GDM1 (cell line): ENCODE measurements around the gene ANXA9.
A peak's percentile ranks its signal among the peaks of the same experiment; 100 is the strongest.

Source experiments
- DNase-seq: peaks from one replicate; lab custom pipeline; 2025; lab: John Stamatoyannopoulos, UW

ANXA9 gene

GRCh38 chr1:151005729-151006319, 23.7 kb downstream of the ANXA9 start:
- DNase-seq: no peak

- peak; percentile 78 for DNase-seq
These were observed 24.4 kb downstream of the ANXA9 start, which contains the start of gene MINDY1 for GRCh38 chr1:151006327-151007052. TSS of gene MINDY1 (minus strand) at chr1:151006902. CDS start at chr1:151002617, 4,285 bp downstream.

DNA sequence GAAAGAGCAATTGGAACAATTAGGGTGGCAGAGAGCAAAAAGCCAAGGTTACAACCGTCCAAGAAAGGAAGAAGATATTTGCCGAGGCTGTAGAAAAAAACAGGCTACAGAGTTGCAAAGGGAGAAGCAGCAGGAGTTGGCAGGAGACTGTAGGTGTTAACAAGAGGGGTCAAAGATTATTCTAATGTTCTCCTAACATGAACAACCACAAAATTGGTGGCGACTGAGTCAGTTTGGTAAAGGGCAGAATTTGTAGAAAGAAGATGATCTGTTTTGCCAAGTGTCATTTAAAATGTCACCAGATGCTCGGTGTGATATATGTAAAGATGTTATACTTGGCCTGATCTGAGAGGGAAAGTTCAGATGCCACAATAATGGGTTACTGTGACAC, 25.8 kb downstream of the ANXA9 start:
- no peak for DNase-seq

GRCh38 chr1:151008244-151009205, 26.4 kb downstream of the ANXA9 start, which contains the start of gene PRUNE1:
TSS of gene PRUNE1 (plus strand) at chr1:151008449. CDS start at chr1:151008633, 184 bp downstream.
- peak; percentile 91 for DNase-seq

- no peak for DNase-seq
These were observed 27.1 kb downstream of the ANXA9 start for GRCh38 chr1:151009206-151009587.

DNA sequence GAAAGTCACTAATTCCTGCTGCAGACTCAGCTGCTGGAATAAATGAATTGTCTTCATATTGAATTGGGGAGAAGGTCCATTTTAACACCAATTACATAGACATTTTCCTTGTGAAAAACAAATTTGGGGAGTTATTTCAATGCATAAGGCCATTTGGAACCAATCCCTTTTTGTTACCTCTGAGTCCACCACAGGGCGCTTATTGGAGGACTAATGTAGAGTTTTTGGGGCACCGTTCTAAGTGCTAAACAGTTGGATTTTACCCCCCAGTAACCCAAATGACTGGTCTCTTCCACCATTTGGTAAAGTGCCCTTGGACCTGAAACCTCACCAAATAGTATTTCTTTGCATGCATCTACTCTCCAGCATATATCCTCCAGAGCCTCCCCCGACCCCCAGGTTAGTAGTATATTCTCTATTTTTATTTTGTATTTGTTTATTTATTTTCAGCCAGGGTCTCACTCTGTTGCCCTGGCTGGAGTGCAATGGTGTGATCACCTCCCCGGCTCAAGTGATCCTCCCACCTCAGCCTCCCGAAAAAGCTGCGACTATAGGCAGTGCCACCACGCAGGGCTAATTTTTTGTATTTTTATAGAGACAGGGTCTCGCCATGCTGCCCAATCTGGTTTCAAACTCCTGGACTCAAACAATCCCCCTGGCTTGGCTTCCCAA, 27.7 kb downstream of the ANXA9 start:
- no peak for DNase-seq

DNA sequence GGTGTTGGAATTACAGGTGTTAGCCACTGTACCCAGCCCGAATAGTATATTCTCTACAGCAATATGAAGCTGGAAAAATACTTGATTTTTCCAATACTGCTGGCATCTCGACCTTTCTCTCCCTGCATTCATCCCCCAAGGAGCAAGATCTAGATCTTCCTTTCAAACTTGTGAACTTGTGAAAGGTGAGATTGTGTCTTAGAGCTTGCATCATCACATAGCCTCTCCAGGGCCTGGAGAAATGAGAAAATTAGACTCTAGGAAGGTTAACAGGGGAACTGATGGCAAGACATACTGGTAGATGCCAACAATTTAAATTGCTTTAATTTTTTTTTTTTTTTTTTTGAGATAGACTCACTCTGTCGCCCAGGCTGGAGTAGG, 28.2 kb downstream of the ANXA9 start:
- no peak for DNase-seq

- DNase-seq: no peak
These were observed 29.2 kb downstream of the ANXA9 start for GRCh38 chr1:151011154-151011850.

- no peak for DNase-seq
These were observed 30.8 kb downstream of the ANXA9 start for GRCh38 chr1:151012684-151013471.

DNA sequence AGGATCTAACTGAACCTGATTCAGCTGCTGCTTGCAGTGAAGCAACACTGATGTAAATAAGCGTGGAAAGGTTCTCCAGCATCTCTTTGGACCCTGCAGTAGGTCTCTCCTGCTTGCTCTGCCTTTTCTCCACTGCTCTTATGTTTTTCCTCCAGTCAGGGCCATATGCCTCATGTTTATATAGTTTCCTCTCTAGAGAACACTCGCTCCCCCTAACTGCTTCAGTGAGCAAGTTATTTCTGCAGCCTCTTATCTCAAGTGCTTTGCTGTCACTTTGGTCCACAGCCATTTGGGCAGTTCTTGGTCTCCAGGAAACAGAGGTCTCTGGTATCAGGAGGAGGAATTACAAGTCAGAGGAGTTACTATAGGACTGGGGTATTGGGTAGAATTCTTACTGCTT, 31.4 kb downstream of the ANXA9 start:
- DNase-seq: peak; percentile 32

DNA sequence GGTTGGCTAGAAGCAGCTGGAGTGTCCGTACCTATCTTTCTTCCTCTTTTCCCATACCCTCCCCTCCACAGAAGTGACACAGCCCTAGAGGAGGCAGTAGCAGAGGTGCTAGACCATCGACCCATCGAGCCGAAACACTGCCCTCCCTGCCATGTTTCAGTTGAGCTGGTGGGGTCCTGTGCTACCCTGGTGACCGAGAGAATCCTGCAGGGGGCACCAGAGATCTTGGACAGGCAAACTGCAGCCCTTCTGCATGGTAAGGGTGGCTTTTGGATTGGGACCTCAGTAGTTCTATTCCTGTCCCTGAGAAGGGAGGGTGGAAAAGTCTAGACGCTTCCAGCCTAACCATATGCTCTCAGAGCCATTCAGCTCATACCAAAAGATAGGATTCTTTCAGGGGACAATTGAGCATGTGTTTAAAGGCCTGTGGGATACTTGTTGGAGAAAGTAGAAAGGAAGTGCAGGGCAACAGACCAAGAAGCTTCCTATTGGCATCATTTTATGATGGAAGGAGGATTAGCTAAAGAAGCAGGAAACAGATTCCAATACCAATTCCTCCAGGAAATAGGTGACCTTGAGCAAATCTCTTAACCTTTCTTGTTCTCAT, 42.6 kb downstream of the ANXA9 start:
- DNase-seq: peak; percentile 70

DNA sequence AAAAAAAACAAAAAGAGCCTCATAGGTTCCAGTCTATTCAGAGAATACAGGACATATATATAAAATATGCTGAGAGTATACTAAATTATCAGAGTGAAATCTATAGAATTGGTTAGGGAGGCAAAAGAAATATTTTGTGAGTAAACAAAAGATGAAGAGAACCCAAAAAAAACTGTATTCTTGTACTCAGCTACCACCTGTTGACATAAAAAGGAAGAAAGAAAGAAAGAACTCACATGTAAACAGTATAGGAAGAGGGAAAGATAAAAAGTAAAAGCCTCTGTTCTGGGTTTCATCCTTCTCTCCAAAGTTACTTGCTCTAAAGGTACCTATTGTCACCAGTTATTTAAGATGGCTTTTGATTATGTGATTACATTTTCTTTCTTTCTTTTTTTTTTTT, 44.4 kb downstream of the ANXA9 start:
- DNase-seq: no peak

GRCh38 chr1:151032164-151032563, 50.1 kb downstream of the ANXA9 start:
- no peak for DNase-seq

GRCh38 chr1:151035167-151035566, 53.1 kb downstream of the ANXA9 start:
- no peak for DNase-seq

DNA sequence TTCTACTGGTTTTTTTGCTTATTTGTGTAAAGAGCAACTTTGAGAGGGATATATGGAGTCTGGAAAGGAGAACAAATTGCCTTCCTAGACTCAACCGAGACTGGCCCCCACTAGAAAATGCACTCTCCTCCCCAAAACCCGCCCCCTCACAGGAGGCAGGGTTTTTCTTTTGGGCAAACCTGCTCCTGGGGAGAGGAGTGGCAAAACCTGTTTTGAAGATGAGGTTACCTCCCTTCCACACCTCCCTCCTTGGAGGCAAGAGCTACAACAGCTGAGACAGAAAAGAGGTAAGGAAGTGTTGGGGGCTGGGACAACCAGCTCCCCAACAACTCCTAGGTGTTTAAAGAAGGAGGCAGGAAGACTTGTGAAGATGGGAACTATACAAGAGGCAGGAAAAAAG, 54.3 kb downstream of the ANXA9 start, which contains the start of gene BNIPL:
Gene BNIPL, plus strand, starts transcription at position 231 of the 400 bp plus-strand sequence. Its CDS starts 140 bp downstream, at position 371.
- DNase-seq: no peak

GRCh38 chr1:151037032-151037431, 54.9 kb downstream of the ANXA9 start:
- no peak for DNase-seq

- no peak for DNase-seq
These were observed 57.4 kb downstream of the ANXA9 start for GRCh38 chr1:151039521-151039920.

DNA sequence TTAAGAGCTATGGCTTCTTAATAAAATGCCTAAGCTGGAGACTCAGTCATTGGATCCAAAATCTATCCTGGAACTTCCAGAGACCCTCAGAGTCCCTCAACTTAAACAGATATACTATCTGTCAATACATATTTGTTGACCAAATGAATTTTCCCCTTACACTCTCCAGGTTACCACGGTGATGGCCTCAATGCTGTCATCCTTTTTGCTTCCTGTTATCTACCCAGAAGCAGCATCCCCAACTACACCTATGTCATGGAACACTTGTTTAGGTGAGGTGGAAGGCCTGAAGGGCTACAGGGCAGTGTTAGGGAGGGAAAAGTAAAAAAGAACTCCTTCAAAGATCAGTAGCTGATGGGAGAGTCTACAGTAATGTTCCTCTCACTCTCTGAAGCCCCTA, 61.1 kb downstream of the ANXA9 start:
- DNase-seq: no peak
